HG02981 (cell line): ENCODE data around the gene TMEM53.

Experiments
- ATAC-seq: cut with Tn5 transposase; IDR thresholded peaks from one replicate; pipeline ENCODE4 v1.9.1; 2021; ENCODE audit warnings: mild to moderate bottlenecking, moderate library complexity; ENCODE audit not compliant: unreplicated experiment

TMEM53 gene

GRCh38 chr1:44631647-44632539 lies 42.4 kb downstream of the TMEM53 start:
- ATAC-seq, result peak; percentile 57

GRCh38 chr1:44631333-44631646 lies 43.0 kb downstream of the TMEM53 start:
- ATAC-seq, result no peak

GRCh38 chr1:44630116-44630515 lies 44.2 kb downstream of the TMEM53 start:
- ATAC-seq, result no peak

- ATAC-seq, result no peak
Observed at GRCh38 chr1:44628962-44629756, 45.1 kb downstream of the TMEM53 start.

GRCh38 chr1:44625348-44625747 lies 48.9 kb downstream of the TMEM53 start:
- ATAC-seq, result no peak

- ATAC-seq, result no peak
Observed at GRCh38 chr1:44624268-44624901, 49.9 kb downstream of the TMEM53 start.

GRCh38 chr1:44621841-44622286 lies 52.4 kb downstream of the TMEM53 start:
- ATAC-seq, result no peak

GRCh38 chr1:44620072-44620471 lies 54.2 kb downstream of the TMEM53 start:
- no peak for ATAC-seq

GRCh38 chr1:44619261-44619900 lies 54.9 kb downstream of the TMEM53 start:
- no peak for ATAC-seq

GRCh38 chr1:44617703-44618029 lies 56.6 kb downstream of the TMEM53 start:
- no peak for ATAC-seq

- no peak for ATAC-seq
Observed at GRCh38 chr1:44616991-44617702, 57.1 kb downstream of the TMEM53 start.

GRCh38 chr1:44616284-44616990 lies 57.8 kb downstream of the TMEM53 start:
- no peak for ATAC-seq

- ATAC-seq, result no peak
Observed at GRCh38 chr1:44613941-44614340, 60.3 kb downstream of the TMEM53 start.

- ATAC-seq, result no peak
Observed at GRCh38 chr1:44611866-44612265, 62.4 kb downstream of the TMEM53 start.

GRCh38 chr1:44611419-44611818 lies 62.9 kb downstream of the TMEM53 start:
- no peak for ATAC-seq

GRCh38 chr1:44610527-44611148 lies 63.6 kb downstream of the TMEM53 start:
- no peak for ATAC-seq

- no peak for ATAC-seq
Observed at GRCh38 chr1:44609768-44610526, 64.3 kb downstream of the TMEM53 start.

- ATAC-seq, result no peak
Observed at GRCh38 chr1:44609412-44609767, 64.9 kb downstream of the TMEM53 start.

- no peak for ATAC-seq
Observed at GRCh38 chr1:44608141-44608540, 66.1 kb downstream of the TMEM53 start.
